ENCODE measurements around the gene ATP8B4. TPM values are rescaled to one million over a fixed set of nuclear protein-coding genes. Genes with fewer than 3 reads are reported as not detected.

ATP8B4 gene
- total RNA-seq, 1 donor from 2014 or later = 0.98 TPM

DNA sequence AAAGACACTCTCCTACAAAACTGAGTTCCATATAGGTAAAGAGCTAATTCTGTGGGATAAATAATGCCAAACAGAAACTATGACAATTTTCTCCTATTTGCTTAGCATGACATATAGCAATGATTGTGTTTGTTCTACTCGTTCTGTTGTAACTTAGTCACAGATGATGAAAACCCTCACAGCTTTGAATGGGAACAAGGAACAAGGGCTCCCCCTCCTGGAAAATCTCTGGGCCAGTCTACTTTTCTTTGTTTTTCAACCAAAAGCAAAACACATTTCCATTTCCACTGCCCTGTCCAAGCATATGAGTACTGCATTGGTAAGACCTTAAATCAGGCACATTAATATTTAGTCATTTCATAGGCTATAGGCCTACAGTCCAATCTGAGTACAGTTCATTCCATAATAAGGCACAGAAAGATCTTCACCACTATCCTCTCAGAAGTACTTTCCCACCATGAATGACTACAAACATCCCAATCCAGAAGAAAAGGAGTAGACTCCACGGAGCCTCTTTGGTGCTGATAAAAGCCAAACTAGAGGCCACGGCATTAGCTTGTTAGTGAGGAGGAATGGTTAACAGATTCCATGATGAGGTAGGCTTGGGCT lies 67.1 kb downstream of the ATP8B4 start:
- no peak overlapping the region for H3K4me3 Mint-ChIP-seq (ENCODE audit: low read depth)
- no peaks in the 10 kb centered on the region for H3K4me1 Mint-ChIP-seq (ENCODE audit: low read depth)
- no peak for DNase-seq (ENCODE audit: low spot score, unreplicated experiment)
- H3K27ac Mint-ChIP-seq = no peak overlapping the region
- H3K27me3 Mint-ChIP-seq = no peaks in the 10 kb centered on the region
- TF ChIP-seq, protein P1, sequence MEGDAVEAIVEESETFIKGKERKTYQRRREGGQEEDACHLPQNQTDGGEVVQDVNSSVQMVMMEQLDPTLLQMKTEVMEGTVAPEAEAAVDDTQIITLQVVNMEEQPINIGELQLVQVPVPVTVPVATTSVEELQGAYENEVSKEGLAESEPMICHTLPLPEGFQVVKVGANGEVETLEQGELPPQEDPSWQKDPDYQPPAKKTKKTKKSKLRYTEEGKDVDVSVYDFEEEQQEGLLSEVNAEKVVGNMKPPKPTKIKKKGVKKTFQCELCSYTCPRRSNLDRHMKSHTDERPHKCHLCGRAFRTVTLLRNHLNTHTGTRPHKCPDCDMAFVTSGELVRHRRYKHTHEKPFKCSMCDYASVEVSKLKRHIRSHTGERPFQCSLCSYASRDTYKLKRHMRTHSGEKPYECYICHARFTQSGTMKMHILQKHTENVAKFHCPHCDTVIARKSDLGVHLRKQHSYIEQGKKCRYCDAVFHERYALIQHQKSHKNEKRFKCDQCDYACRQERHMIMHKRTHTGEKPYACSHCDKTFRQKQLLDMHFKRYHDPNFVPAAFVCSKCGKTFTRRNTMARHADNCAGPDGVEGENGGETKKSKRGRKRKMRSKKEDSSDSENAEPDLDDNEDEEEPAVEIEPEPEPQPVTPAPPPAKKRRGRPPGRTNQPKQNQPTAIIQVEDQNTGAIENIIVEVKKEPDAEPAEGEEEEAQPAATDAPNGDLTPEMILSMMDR (IDR thresholded peaks at IDR 0.05; ENCODE audit: unreplicated experiment) = peak; percentile 69
- no peaks in the 10 kb centered on the region for H3K36me3 Mint-ChIP-seq (ENCODE audit: insufficient read depth)
- peaks cover 3% of the 10 kb centered on the region for H3K9me3 Mint-ChIP-seq (ENCODE audit: low read depth)

DNA sequence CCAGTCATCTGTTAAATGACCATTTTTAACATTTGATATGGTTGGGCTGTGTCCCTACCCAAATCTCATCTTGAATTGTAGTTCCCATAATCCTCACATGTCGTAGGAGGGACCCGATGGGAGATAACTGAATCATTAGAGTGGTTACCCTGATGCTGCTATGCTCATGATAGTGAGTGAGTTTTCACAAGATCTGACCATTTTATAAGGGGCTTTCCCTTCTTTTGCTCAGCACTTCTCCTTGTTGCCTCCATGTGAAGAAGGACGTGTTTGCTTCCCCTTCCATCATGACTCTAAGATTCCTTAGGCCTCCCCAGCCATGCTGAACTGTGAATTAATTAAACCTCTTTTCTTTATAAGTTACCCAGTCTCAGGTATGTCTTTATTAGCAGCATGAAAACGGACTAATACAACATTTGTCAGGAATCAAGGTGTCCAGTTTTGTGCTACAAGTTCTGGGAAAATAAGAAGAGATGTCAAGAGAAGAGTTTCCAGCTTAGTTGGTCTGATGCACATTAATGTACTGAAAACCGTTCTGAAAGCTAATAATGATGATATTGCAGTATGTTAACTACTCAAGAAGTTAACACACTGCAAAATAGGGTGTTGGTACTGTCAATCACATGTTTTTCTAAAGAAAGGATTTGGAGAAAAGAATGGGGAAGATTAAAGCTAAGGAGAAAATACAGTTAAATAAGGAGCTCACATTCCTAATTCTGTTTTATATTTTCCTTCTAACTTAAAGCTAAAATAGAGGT lies 67.9 kb downstream of the ATP8B4 start:
- Mint-ChIP-seq H3K4me1 (ENCODE audit: low read depth) (no peaks in the 10 kb centered on the region), H3K36me3 (ENCODE audit: insufficient read depth) (no peaks in the 10 kb centered on the region), H3K4me3 (ENCODE audit: low read depth) (no peak overlapping the region), H3K9me3 (ENCODE audit: low read depth) (peaks cover 3% of the 10 kb centered on the region), H3K27ac (no peak overlapping the region), H3K27me3 (no peaks in the 10 kb centered on the region)
- TF ChIP-seq, protein P1 (IDR thresholded peaks at IDR 0.05; ENCODE audit: unreplicated experiment) = no peak
- no peak for DNase-seq (ENCODE audit: low spot score, unreplicated experiment)

DNA sequence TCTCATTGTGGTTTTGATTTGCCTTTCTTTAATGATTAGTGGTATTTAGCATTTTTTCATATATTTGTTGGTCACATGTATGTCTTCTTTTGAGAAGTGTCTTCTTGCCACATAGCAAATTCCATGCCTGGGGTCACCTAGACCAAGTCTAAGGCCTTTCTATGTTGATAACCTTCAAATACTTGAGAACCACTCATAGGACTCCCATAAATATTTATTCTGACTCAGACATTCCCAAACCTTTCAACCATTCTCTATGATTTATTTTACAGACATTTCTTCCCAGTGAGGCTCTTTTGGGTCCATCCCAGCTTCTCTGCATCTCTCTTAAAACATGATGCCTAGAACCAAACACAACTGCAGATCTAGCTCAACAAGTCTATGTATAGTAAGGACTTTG lies 69.2 kb downstream of the ATP8B4 start:
- H3K4me3 Mint-ChIP-seq (ENCODE audit: low read depth) = no peak overlapping the region
- peaks cover 3% of the 10 kb centered on the region for H3K9me3 Mint-ChIP-seq (ENCODE audit: low read depth)
- TF ChIP-seq, protein P1 (IDR thresholded peaks at IDR 0.05; ENCODE audit: unreplicated experiment) = no peak
- H3K4me1 Mint-ChIP-seq (ENCODE audit: low read depth) = no peaks in the 10 kb centered on the region
- H3K27ac Mint-ChIP-seq = no peak overlapping the region
- DNase-seq (ENCODE audit: low spot score, unreplicated experiment) = no peak
- H3K27me3 Mint-ChIP-seq = no peaks in the 10 kb centered on the region
- no peaks in the 10 kb centered on the region for H3K36me3 Mint-ChIP-seq (ENCODE audit: insufficient read depth)

DNA sequence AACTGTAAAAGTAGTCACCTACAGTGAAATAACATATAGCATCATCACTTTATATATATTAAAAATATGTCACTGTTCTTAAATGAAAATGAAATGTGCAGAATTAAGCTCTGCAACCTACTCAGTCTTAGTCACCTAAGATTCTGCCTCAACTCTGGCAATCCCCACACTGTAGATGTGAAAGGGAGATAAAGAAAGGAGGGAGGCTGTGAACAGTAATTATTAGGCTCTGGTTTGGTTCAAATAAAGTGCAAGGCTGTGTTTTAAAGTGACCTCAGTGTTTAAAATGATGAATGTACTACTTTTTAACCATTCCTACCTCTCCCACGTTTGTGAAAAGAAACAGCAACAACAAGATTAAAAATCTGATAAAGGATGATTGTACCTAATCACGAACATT lies 72.2 kb downstream of the ATP8B4 start:
- DNase-seq (ENCODE audit: low spot score, unreplicated experiment) = no peak
- H3K27ac Mint-ChIP-seq = no peak overlapping the region
- no peak overlapping the region for H3K4me3 Mint-ChIP-seq (ENCODE audit: low read depth)
- H3K36me3 Mint-ChIP-seq (ENCODE audit: insufficient read depth) = peaks cover 3% of the 10 kb centered on the region
- H3K9me3 Mint-ChIP-seq (ENCODE audit: low read depth) = peaks cover 9% of the 10 kb centered on the region
- H3K27me3 Mint-ChIP-seq = no peaks in the 10 kb centered on the region
- H3K4me1 Mint-ChIP-seq (ENCODE audit: low read depth) = no peaks in the 10 kb centered on the region
- TF ChIP-seq, protein P1 (IDR thresholded peaks at IDR 0.05; ENCODE audit: unreplicated experiment) = no peak

DNA sequence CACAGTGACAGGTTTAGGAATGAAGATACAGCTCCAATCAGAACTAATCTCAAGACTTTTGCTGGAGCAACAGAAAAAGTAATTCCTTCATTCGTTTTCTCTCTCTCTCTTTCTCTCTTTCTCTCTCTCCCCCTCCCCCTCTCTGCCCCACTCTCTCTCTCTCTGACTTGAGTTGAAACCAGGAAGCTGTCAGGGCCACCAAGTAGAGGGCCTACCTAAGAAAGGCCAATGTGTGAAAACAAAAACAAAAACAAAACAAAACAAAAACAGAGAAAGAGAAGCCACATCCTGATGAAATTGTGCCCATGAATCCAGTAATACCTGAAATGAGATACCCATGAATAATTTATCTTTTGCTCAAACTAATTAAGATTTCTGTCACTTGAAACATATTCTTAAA lies 72.9 kb downstream of the ATP8B4 start:
- Mint-ChIP-seq H3K4me1 (ENCODE audit: low read depth) (no peaks in the 10 kb centered on the region), H3K36me3 (ENCODE audit: insufficient read depth) (peaks cover 3% of the 10 kb centered on the region), H3K9me3 (ENCODE audit: low read depth) (peaks cover 9% of the 10 kb centered on the region), H3K4me3 (ENCODE audit: low read depth) (no peak overlapping the region), H3K27me3 (no peaks in the 10 kb centered on the region), H3K27ac (no peak overlapping the region)
- DNase-seq (ENCODE audit: low spot score, unreplicated experiment) = no peak
- TF ChIP-seq, protein P1 (IDR thresholded peaks at IDR 0.05; ENCODE audit: unreplicated experiment) = no peak
